GM18873 (cell line): ENCODE data around the gene RNF212B.

Source experiments
- ATAC-seq: cut with Tn5 transposase; IDR thresholded peaks from one replicate; pipeline ENCODE4 v1.9.1; 2021; ENCODE audit warnings: mild to moderate bottlenecking, moderate library complexity, moderate number of reproducible peaks; ENCODE audit not compliant: unreplicated experiment, low FRiP score

Gene RNF212B

DNA sequence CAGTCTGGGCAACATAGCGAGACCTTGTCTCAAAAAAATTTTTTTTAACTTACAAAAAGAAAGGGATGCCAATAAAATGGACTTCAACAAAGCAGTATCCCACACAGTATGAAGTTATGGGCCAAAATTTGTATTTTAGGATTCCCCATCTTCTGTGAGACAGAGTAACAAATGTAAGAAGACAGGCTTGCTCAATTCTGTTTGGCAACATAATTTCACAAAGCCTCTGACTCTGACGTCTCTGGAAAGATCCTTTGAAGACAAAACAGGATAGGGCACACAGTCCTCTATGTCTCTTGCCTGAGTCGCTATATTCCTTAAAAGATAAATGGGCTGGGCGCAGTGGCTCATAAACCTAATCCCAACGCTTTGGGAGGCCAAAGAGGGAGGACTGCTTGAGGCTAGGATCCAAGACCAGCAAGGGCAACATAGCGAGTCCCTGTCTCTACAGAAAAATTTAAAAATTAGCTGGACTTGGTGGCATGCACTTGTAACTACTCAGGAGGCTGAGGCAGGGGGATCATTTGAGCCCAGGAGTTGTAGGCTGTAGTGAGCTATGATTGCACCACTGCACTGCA lies 49.3 kb downstream of the RNF212B start:
- ATAC-seq: no peak

DNA sequence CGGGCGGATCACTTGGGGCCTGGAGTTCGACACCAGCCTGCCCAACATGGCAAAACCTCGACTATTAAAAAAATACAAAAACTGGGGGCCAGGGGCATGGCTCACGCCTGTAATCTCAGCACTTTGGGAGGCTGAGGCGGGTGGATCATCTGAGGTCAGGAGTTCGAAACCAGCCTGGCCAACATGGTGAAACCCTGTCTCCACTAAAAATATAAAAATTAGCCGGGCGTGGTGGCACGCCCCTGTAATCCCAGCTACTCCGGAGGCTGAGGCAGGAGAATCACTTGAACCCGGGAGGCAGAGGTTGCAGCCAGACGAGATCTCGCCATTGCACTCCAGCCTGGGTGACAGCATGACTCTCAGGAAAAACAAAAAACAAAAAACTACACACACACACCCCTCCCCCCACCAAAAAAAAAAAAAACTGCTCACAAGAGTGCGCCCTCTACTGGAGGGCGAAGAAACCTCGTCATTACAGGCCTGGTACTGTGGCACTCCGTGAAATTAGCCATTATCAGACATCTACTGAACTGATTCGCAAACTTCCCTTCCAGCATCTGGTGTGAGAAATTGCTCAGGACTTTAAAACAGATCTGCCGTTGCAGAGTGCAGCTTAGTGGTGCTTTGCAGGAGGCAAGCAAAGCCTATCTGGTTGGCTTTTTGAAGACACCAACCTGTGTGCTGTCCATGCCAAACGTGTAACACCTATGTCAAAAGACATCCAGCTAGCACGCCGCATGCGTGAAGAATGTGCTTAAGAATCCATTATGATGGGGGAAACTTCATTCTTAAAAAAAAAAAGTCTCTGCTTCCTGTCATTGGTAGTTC lies 57.2 kb downstream of the RNF212B start:
- ATAC-seq: no peak

DNA sequence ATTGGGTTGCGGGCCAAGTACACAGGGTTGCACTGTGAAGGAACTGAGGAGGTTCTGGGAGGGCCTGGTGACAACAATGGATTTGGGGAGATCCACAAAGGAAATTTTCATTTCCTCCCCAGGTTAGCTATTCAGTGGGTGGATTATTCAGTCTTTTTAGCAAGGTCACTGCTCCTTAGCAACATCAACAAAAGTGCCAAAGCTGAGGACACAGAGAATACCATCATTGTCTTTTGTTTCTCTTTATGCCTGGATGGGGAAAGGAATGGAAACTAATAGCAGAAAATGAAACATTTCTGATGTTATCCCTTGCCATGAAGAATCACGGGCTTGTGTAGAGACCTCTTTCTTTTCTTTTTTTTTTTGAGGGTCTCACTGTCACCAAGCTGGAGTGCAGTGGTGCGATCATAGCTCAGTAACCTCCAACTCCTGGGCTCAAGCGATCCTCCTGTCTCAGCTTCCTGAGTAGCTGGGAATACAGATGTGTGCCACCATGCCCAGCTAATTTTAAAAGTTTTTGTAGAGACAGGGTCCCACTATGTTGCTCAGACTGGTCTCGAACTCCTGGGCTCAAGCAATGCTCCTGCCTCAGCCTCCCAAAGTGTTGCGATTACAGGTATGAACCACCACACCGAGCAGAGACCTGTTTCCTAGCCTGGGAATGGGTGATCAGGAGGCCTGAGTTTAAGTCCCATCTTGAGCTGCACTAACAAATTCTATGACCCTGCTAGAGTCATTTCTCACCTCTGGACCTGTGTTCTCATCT lies 58.5 kb downstream of the RNF212B start:
- no peak for ATAC-seq

DNA sequence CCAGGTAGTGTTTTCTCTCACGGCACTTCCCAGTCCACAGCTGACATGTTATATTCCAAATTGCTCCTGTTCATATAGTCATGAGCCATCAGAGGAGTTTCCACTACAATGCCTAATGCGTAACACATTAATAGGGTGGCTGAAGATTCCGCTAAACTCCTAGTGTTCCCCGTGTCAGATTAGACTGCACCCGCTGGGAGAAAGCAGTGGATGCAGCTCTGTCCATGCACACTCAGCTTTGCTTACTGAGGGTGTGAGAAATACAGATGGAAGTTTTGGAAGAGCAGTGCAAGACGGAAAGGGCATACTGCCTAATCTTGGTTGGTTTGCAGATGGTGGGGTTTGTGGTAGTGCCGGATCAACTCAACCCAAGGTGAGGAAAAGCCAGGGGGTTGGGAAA lies 59.4 kb downstream of the RNF212B start:
- no peak for ATAC-seq

DNA sequence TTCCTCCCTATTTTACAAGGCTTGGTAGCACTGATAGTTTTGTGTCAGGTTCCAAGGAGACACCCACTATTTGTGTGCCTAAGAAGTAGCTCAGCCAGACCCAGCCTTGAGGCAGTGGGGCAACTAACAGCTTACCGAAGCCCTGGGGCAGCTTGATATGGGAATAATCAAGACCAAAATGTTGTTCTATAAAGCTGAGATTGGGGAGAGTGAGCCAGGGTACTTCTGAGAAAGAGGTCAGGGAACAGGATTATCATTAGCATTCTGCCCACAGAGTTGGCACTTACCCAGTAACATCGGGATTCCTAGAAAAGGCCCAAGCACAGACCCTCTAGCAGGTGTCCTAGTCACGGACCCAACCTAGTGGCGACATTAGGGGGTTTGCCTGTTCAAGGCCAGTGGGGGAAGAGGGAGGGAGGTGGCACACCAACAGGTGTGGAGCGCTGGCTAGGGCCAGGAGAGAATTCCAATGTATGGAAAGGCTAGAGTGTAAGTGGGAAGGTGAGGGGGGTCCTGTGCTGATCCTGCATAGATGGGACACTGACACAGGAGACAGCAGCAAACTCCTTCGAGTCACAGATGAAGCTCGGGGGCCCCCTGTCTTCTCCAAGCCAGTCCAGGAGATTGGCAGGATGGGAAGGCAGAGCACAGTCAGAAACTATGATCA lies 60.0 kb downstream of the RNF212B start:
- ATAC-seq: no peak

DNA sequence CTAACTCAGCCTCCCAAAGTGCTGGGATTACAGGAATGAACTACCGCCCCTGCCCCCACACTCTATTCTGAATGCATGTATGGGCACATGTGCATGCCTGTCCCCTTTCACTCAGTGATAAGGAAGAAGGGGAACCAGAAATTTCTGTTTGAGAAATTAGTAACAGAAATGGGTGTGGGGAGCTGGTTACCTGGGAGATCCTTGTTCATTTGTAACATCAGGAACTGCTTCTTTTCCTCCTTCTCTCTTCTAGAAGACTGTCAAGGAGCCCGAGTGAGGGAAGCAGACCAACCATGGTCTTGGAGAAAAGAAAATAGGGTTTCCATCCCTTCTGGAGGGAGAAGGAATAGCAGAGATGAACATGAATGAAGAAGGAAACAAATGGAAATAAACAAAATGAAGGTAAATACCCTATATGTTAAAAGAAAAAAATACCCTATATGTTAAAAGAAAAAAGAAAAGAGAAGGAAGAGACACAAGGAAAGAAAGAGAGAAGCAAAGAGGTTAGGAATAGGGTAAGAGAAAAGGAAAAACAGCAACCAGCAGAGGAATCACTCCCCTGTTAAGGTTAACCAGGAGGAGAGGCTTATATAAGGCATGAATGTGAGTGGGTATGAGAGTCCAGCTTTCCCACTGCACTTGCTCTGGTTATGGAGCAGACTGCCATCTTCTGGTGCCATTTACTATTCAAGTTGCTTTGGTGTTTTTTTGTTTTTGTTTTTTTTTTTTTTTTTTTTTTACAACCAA lies 61.6 kb downstream of the RNF212B start:
- no peak for ATAC-seq

DNA sequence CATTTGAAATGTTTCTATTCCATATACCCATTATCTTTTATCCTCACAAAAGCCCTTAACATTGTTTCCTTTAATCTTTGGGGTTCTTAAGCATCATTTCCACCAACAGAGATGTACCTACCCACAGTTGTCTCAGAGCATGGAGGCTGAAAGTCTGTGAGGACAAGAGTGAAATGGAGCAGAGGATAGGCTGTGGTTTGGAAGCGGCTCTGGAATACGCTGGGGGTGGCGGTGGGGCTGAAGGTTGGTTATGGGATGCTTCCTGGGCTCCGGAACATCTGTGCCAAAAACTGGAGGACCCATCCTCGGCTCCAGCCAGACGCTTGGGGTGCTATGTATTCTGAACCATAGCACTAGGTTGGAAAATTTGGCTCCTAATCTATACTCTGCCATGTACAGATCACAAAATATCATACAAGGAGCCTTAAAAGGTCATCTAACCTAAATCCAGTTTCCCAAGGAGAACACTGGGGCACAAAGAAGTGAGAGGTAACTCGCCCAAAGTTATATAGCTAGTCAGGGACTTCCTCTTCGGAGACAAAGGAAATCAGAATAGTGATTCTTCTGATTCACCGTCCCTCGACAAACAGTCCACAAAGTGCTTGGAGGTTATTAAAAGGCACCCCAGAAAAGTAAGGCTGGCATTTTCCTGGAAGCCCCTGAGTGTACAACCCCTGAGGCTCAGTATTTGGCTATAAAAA lies 62.4 kb downstream of the RNF212B start:
- ATAC-seq: no peak

DNA sequence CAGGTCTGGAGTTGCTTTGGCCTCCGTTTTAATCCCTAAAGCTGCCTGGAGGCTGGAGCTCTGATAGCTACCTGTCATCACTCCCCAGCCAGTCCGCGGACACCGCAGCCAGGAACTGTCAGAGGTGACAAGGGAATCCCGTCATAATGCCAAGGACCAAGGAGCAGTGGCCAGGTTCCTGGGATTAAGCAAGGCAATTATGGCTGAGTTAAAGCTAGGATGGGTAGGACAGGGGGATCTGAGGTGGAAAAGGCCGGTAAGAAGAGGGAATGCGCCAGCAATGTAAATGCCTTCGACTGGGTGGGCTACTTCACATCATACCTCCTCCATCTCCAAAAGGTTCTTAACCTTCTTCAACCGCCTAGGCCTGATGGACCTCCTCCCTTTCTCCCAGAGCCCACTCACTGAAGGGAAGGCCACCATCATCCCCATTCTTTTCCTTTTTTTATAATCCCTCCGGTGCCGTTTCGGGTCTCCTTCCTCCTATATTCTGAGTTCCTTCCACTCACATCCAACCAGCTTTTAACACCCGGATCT lies 63.0 kb downstream of the RNF212B start:
- ATAC-seq: no peak

DNA sequence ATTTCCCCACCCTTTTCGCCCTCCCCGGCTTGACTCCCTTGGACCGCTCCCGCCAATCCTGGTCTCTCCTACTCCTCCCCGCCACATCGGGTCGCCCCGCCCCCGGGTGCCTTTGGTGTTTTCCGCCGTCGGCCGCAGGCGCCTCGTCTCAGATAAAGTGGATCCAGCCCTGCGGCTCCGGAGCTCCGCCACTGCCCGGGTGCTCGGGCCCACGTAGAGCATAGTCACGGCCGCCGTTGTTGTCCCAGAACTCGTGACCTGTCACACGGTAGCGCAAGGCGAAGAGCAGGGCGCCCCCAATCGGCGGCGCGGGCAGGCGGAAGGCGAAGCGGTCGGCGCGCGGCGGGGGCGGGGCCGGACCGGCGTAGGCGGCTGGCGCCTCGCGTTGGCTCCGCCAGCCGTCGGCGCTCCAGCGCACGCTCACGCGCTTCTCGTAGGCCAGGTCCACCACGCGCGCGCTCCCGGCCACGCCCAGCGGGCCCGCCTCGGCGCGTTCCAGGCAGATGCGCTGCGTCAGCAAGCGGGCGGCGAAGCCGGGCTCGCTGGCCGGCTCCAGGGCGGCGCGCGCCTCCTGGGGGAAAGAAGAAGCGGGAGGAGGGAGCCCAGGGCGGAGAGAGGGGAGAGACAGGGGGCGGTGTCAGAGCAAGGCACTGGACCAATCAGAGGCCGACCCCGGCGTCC lies 63.7 kb downstream of the RNF212B start:
- peak; percentile 65 for ATAC-seq

DNA sequence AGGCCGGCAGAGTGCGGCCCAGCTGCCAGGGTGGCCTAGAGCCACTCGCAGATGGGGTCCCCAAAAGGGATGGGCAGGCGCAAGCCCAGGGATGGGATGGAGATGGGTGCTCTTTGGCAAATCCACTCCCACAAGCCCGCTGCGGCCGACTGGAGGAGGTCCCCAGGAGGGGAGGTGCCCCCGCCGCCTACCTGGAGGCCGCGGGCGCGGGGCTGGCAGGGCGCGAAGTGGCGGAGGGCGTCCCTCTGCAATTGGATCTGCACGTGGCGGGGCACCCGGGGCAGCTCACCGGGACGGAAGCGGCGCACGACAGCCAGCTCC lies 64.2 kb downstream of the RNF212B start:
- peak; percentile 14 for ATAC-seq

DNA sequence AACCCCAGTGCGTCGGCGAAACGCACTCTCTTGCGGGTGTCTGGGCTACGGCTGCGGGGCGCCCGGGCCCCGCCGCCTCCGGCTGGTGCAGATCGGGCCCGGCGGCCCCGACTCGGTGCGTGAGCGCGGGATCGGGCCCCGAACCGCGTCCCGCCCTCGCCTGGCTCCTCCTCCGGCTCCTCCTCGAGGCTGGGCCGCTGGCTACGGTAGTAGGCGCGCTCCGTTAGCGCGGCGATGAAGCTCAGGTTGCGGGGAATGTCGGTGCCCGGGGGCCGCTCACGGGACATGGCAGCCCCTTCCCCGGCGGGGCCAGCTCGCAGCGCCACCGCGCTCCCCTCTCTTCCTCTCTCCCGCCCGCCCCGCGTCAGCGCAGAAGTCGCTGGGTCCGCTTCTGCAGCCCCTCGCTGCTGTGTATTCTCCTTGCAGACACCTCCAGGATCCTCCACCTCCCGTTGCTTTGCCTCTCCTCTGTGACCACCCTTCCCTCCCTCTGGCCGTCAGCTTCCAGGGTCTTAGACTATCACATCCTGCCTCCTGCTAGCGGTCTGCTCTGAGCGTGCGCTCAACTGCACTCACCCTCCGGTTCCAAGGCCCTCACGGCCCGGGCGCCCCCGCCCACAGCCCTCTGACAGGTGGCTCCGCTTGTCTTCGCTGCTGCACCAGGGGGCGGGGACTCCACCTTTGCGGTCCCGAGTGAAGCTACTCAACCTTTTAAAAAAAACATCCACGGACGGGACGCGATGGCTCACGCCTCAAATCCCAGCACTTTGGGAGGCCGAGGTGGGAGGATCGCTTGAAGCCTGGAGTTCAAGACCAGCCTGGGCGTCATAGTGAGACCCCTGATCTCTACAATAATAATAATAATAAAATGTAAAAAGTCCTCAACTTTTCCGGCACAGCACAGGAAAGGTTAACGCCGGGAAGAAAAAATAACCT lies 64.8 kb downstream of the RNF212B start, which contains the start of gene PPP1R3E:
PPP1R3E (minus strand) TSS at position 570 of the 936 bp plus-strand sequence; CDS start at position 287, 283 bp downstream.
- peak; percentile 24 for ATAC-seq

DNA sequence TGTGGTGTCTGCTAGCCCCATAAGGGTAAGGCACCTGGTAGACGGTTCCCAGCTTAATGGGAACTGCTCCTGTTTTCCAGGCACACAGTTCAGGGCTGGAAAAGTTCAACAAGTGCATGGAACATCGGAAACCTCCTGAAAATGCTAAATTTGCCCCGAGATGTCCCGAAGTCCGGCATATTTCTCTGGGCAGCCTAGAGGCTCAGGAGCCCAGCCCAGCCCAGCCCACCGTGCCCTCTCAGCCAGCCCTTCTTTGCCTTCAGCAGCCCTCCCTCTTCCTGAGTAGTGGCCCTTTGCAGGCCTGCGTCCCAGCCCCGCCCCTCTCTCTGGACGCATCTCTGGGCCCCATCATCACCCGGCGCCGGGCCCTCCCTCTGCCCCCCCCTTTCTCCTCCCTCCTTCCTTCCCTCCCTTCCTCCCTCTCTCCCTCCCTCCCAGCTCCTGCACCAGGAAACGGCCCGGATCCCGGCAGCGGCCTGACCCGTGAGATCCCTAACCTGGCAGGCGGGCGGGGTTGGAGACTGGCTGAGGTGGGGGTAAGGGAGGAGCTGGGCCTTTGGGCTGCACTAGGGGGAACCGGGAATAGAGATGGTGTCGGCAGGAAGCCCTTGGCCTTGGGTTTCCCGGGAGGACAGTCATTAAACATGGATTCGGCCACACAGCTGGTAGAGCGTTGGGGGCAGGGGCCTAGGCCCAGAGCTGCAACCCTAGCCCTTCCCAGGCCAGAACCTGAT lies 68.8 kb downstream of the RNF212B start, which contains the start of gene BCL2L2:
BCL2L2 (plus strand) TSS at position 422 of the 734 bp plus-strand sequence. CDS start 935 bp downstream, outside the sequence.
- no peak for ATAC-seq

DNA sequence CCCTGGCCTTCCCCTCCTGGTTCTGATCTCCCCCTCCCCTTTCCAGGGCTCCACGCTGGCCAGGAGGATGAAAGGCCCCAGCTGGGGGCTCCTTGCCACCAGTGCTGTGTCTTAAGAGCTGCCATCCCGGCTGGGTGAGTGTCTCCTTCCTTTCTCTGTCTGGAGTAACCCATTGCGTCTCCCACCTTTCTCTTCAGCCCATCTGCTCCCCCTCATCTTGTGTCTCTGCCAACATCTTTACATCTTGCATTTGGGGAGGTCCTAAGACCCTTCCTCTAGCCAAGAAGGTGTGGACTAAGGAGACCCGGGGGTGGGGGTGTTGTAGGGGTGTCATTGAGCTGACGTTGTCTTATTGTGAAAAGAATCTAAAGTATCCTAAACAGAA lies 69.4 kb downstream of the RNF212B start:
- no peak for ATAC-seq

DNA sequence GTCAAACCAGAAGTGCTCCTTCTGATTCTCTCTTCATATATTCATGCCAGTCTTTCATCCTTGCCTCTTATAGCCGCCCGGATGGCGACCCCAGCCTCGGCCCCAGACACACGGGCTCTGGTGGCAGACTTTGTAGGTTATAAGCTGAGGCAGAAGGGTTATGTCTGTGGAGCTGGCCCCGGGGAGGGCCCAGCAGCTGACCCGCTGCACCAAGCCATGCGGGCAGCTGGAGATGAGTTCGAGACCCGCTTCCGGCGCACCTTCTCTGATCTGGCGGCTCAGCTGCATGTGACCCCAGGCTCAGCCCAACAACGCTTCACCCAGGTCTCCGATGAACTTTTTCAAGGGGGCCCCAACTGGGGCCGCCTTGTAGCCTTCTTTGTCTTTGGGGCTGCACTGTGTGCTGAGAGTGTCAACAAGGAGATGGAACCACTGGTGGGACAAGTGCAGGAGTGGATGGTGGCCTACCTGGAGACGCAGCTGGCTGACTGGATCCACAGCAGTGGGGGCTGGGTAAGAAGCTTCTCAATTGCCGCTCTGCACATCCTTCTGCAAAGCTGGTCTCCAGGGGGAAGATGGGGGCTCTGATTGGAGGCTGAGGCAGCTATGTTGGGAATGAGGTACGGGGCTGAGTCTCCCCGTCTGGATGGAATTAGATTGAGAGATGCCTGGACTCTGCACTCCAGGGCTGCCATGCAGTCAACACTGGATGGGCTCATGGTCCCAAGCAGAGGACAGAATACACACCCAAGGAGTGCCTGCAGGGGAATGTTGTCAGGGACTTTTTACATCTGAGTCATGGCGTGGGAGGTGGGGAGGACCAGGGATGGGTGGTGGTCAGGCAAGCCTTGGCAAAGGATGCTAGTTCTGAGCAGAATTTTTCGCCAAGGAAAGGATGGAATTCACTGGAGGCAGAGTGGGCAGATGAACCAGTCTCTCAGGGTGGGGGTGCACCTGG lies 70.2 kb downstream of the RNF212B start:
- no peak for ATAC-seq

DNA sequence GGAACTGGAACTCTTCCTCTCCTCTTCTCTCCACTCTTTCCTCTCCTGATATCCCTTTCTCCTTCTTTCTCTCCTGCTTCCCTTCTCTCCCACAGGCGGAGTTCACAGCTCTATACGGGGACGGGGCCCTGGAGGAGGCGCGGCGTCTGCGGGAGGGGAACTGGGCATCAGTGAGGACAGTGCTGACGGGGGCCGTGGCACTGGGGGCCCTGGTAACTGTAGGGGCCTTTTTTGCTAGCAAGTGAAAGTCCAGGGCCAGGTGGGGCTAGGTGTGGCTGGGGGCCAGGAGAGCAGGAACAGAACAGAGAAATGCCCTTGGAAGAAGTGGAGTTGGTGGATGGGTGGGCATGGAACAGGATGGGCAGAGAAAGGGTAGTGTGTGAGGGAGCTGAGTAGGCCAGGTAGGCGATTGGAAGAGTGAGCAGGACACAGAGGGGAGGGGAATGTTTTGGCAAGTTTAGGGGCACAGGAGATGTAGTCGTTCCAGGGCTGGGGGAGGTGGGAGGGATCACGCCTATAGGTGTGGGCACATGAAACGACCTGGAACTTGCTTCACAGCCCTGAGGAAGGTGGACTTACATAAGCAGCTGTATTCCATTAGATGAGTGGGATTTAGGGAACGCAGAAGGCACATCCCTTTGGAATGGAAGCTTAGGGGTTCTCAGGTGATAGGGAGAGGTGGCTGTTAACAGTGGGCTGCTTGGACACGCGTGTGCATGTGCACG lies 71.1 kb downstream of the RNF212B start:
- no peak for ATAC-seq
